Bronchial epithelial cell (primary cell): ENCODE data around the gene FER. TPM values are rescaled to one million over a fixed set of nuclear protein-coding genes. Genes with fewer than 3 reads are reported as not detected.

Experiments
- DNase-seq: peaks from one replicate; pipeline ENCODE4 v3.0.0-alpha.2; 2010; ENCODE audit warnings: low read depth
- FAIRE-seq: peaks from 2 replicates; lab custom pipeline; 2011; peaks lifted over from hg19 to GRCh38; lab: Jason Lieb, UNC
- H3K27me3 ChIP-seq: 2 replicates; pipeline ENCODE4 v1.5.1; 2011; ENCODE audit warnings: low read length; ENCODE audit not compliant: control insufficient read depth, insufficient read depth
- H3K36me3 ChIP-seq: 2 replicates; pipeline ENCODE4 v1.5.1; 2011; ENCODE audit warnings: low read length; ENCODE audit not compliant: control insufficient read depth, insufficient read depth
- H3K4me3 ChIP-seq: 2 replicates; pipeline ENCODE4 v1.5.1; 2011; ENCODE audit warnings: mild to moderate bottlenecking, low read depth, low read length, control low read depth
- total RNA-seq: library from RNA; depleted of rRNA; stranded (reverse); fragments of >200 nt; gene quantifications from 2 replicates; pipeline ENCODE4 v1.2.1, GENCODE V29; 2014
- TF ChIP-seq, protein P1 (sequence below): IDR thresholded peaks from 2 replicates; pipeline ENCODE4 v1.5.1; 2011; ENCODE audit warnings: mild to moderate bottlenecking, moderate library complexity, low read length, control low read depth, inconsistent platforms; ENCODE audit not compliant: insufficient read depth, severe bottlenecking

Gene FER
- total RNA-seq, 1 donor from 2014 or later: 23.7 TPM

DNA sequence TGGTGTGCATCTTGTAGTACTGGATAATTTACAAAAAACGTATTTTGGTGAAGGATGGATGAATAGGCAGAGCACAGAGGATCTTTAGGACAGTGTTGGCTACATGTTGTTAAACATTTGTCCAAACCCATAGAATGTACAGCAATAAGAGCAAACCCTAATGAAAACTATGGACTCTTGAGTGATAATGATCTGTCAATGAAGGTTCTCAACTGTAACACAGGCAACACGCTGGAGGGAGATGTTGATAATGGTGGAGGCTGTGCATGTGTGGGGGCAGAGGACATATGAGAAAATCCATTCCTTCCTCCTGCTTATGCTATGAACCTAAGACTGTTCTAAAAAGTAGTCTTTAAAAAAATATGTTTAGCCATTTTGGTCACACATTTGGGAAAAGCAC is 194.0 kb downstream of the FER start:
- TF ChIP-seq, protein P1, sequence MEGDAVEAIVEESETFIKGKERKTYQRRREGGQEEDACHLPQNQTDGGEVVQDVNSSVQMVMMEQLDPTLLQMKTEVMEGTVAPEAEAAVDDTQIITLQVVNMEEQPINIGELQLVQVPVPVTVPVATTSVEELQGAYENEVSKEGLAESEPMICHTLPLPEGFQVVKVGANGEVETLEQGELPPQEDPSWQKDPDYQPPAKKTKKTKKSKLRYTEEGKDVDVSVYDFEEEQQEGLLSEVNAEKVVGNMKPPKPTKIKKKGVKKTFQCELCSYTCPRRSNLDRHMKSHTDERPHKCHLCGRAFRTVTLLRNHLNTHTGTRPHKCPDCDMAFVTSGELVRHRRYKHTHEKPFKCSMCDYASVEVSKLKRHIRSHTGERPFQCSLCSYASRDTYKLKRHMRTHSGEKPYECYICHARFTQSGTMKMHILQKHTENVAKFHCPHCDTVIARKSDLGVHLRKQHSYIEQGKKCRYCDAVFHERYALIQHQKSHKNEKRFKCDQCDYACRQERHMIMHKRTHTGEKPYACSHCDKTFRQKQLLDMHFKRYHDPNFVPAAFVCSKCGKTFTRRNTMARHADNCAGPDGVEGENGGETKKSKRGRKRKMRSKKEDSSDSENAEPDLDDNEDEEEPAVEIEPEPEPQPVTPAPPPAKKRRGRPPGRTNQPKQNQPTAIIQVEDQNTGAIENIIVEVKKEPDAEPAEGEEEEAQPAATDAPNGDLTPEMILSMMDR: no peak
- no peaks in the 10 kb centered on the region for H3K27me3 ChIP-seq
- FAIRE-seq (no peak), DNase-seq (no peak)
- H3K36me3 ChIP-seq: no peaks in the 10 kb centered on the region
- no peak overlapping the region for H3K4me3 ChIP-seq

DNA sequence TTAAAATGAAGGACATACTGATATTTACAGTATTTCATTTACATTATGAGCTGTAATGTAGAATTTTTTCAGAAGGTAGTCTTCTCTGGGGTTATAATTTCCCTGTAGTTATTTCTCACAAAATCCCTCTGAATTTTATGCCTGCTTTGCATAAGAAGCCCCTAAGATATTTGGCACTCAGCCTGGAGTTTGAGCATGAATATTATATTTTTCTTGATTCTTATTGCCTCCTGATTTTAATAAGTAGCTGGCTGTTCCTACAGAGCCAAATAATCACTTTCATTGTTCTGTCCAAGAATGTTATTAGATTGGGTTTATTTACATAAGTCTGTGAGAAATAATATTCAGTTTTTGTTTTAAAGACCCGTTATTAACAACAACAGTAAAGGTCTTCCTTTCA is 195.0 kb downstream of the FER start:
- FAIRE-seq (no peak), DNase-seq (no peak)
- Histone ChIP-seq H3K36me3 (no peaks in the 10 kb centered on the region), H3K27me3 (no peaks in the 10 kb centered on the region), H3K4me3 (no peak overlapping the region)
- TF ChIP-seq, protein P1: no peak

DNA sequence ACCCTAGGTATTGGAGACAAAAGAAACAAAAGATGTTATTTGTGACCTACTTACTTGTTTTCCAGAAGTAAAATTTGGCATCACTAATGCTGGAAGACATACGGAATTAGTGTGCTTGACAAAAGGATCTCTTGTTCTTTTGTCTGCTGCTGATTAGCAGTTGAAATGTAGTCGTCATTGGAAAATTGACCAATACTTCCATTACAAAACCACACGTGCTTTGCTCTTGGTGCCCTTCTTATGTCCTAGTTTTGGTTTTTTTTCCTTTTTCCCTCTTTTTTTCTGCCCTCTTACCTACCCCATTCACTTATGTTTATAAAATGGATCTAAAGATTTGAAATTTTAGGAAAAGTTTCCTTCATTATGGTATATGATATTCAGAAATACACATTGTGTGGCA is 197.4 kb downstream of the FER start:
- Histone ChIP-seq H3K4me3 (no peak overlapping the region), H3K27me3 (no peaks in the 10 kb centered on the region), H3K36me3 (no peaks in the 10 kb centered on the region)
- TF ChIP-seq, protein P1: no peak
- FAIRE-seq (no peak), DNase-seq (no peak)

DNA sequence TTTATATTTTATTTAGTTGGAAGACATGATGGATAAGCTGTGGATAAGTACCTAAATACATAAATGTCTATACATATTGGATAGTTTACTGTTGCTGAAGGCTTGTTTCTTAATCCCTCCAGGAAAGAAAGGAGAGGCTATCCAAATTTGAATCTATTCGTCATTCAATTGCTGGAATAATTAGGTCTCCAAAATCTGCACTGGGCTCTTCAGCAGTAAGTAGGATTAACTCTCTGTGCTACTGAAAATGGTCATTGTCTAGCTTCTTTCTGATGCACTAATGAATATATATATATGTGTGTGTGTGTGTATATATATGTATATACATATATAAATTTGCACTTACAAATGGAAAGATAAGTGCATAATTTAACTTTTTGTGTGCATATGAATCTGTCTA is 198.3 kb downstream of the FER start:
- FAIRE-seq (no peak), DNase-seq (no peak)
- TF ChIP-seq, protein P1: no peak

DNA sequence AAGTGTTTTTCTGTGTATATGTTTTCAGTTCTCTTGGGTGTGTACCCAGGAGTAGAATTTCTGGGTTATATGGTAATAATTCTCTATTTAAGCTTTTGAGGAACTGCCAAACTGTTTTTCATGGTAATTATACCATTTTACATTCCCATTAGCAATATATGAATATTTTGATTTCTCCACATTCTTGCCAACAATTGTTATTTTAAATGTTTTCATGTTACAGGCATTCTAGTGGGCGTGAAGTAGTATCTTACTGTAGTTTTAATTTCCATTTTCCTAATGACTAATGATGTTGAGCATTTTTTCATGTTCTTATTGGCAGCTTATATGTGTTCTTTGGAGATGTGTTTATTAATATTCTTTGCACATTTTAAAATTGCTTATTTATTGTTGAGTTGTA is 199.5 kb downstream of the FER start:
- Histone ChIP-seq H3K27me3 (no peaks in the 10 kb centered on the region), H3K4me3 (no peak overlapping the region), H3K36me3 (no peaks in the 10 kb centered on the region)
- TF ChIP-seq, protein P1: no peak
- DNase-seq (no peak), FAIRE-seq (no peak)

More for the DNA sequence above, 198.3 kb downstream of the FER start:
- no peak overlapping the region for H3K4me3 ChIP-seq
- no peaks in the 10 kb centered on the region for H3K36me3 ChIP-seq
- H3K27me3 ChIP-seq: no peaks in the 10 kb centered on the region

DNA sequence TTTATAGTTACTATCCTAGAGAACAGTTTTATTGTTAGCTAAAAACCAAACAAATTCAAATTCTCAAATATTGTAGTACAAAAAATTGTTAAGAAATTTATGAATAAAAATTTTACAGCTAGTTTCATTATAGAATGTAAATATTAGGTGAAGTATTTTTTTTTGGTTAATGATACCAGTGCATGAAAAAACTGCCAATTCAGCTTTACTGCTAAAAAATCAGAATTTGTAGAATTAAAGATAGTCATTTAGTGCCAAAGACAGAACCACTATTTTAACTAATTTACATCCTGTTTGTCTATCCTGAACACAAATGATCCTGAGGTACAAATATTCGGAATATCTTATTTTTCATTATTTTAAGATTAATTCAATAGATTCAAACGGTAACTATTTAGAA is 202.6 kb downstream of the FER start:
- DNase-seq: no peak
- no peak for FAIRE-seq
- TF ChIP-seq, protein P1: no peak
- Histone ChIP-seq H3K36me3 (no peaks in the 10 kb centered on the region), H3K27me3 (no peaks in the 10 kb centered on the region), H3K4me3 (no peak overlapping the region)
